NK-92 treated with Interleukin-12 subunit alpha and Interleukin-12 subunit beta, amount 100 ng/mL, for 24 hours (cell line): ENCODE data around the gene AXIN1.
"Not testable (repeated sequence)": the region's sequence is repeated elsewhere in the genome, so short reads cannot be mapped to it uniquely, and the experiment has no call there.

Source experiments
- DNase-seq: peaks from one replicate; lab custom pipeline; 2025; lab: John Stamatoyannopoulos, UW

AXIN1 gene

GRCh38 chr16:352547-353403 is at the start of gene AXIN1:
AXIN1 (minus strand) TSS chr16:352723; CDS start chr16:347025, 5,698 bp downstream.
- DNase-seq, result peak; percentile 99

- peak; percentile 96 for DNase-seq
These were observed 49.2 kb upstream of the AXIN1 start, which contains the start of gene DECR2 for GRCh38 chr16:401468-402348. DECR2 (plus strand) TSS chr16:401885; CDS start chr16:401964, 79 bp downstream.

GRCh38 chr16:400061-400591 is 47.6 kb upstream of the AXIN1 start:
- DNase-seq, result no peak

- no peak for DNase-seq
These were observed 47.0 kb upstream of the AXIN1 start for GRCh38 chr16:399340-400019.

GRCh38 chr16:398561-399339 is 46.2 kb upstream of the AXIN1 start:
- DNase-seq, result no peak

GRCh38 chr16:397736-398332 is 45.3 kb upstream of the AXIN1 start:
- no peak for DNase-seq

- no peak for DNase-seq
These were observed 44.7 kb upstream of the AXIN1 start, which contains the start of gene NME4 for GRCh38 chr16:397135-397661. NME4 (plus strand) TSS chr16:397199; CDS start chr16:397223, 24 bp downstream.

- DNase-seq, result no peak
These were observed 44.1 kb upstream of the AXIN1 start for GRCh38 chr16:396605-397004.

- DNase-seq, result no peak
These were observed 43.7 kb upstream of the AXIN1 start for GRCh38 chr16:396199-396598.

GRCh38 chr16:392450-393030 is 40.0 kb upstream of the AXIN1 start:
- DNase-seq, result no peak

GRCh38 chr16:391885-392335 is 39.4 kb upstream of the AXIN1 start:
- DNase-seq, result peak; percentile 95

GRCh38 chr16:389352-389751 is 36.8 kb upstream of the AXIN1 start:
- no peak for DNase-seq

GRCh38 chr16:387761-388666 is 35.5 kb upstream of the AXIN1 start:
- DNase-seq, result not testable (repeated sequence)

- no peak for DNase-seq
These were observed 34.2 kb upstream of the AXIN1 start for GRCh38 chr16:386641-387156.

- DNase-seq, result no peak
These were observed 31.0 kb upstream of the AXIN1 start for GRCh38 chr16:383326-384051.

- DNase-seq, result peak; percentile 53
These were observed 29.5 kb upstream of the AXIN1 start, which contains the start of gene PGAP6 for GRCh38 chr16:381789-382717. PGAP6 (minus strand) TSS chr16:381978; CDS start chr16:381821, 157 bp downstream.
